Measurements from ENCODE around the gene MEST.

- TF ChIP-seq POLR2A (IDR thresholded peaks at IDR 0.05): no peak
- TF ChIP-seq, protein P1, sequence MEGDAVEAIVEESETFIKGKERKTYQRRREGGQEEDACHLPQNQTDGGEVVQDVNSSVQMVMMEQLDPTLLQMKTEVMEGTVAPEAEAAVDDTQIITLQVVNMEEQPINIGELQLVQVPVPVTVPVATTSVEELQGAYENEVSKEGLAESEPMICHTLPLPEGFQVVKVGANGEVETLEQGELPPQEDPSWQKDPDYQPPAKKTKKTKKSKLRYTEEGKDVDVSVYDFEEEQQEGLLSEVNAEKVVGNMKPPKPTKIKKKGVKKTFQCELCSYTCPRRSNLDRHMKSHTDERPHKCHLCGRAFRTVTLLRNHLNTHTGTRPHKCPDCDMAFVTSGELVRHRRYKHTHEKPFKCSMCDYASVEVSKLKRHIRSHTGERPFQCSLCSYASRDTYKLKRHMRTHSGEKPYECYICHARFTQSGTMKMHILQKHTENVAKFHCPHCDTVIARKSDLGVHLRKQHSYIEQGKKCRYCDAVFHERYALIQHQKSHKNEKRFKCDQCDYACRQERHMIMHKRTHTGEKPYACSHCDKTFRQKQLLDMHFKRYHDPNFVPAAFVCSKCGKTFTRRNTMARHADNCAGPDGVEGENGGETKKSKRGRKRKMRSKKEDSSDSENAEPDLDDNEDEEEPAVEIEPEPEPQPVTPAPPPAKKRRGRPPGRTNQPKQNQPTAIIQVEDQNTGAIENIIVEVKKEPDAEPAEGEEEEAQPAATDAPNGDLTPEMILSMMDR (IDR thresholded peaks at IDR 0.05 in 4 of 5, conservative IDR thresholded peaks at IDR 0.05 in 1 of 5): no peak
Measured at GRCh38 chr7:130515315-130516040, 23.6 kb downstream of the MEST start.
